Breast epithelium (tissue), 4 donors: ENCODE measurements around the gene CAB39. TPM values are rescaled to one million over a fixed set of nuclear protein-coding genes. Genes with fewer than 3 reads are reported as not detected.
A peak's percentile ranks its signal among the peaks of the same experiment; 100 is the strongest.

Experiments
- DNase-seq, 2 donors: peaks; one replicate each; pipeline ENCODE4 v3.0.0-alpha.2; 2019; ENCODE audit warnings: low spot score in 2 of 2
- H3K27ac ChIP-seq, 2 donors: fragments of 200-600 bp; sonication (generic) in 1 of 2; one replicate each; pipeline ENCODE4 v1.5.1; 2016 to 2019; ENCODE audit warnings: mild to moderate bottlenecking in 1 of 2
- H3K27me3 ChIP-seq, 2 donors: fragments of 200-600 bp; sonication (generic) in 1 of 2; one replicate each; pipeline versions ENCODE4 v1.5.1 to v1.6.0; 2017 to 2019; ENCODE audit warnings: control low read depth in 1 of 2, mild to moderate bottlenecking in 1 of 2
- H3K36me3 ChIP-seq: fragments of 200-600 bp; one replicate; pipeline ENCODE4 v1.5.1; 2019
- H3K4me1 ChIP-seq, 2 donors: fragments of 200-600 bp; sonication (generic); one replicate each; pipeline ENCODE4 v1.5.1; 2016 to 2019; ENCODE audit warnings: control low read depth in 1 of 2
- H3K4me3 ChIP-seq, 3 donors: fragments of 200-600 bp; sonication (generic); 1 replicate in 2 of 3; 2 replicates in 1 of 3; pipeline ENCODE4 v1.5.1; 2016 to 2019; ENCODE audit warnings: mild to moderate bottlenecking in 3 of 3, moderate library complexity in 2 of 3
- H3K9me3 ChIP-seq, 2 donors: fragments of 200-600 bp; sonication (generic) in 1 of 2; one replicate each; pipeline ENCODE4 v1.5.1; 2016 to 2019; ENCODE audit warnings: control low read depth in 1 of 2
- CTCF ChIP-seq, 3 donors: fragments of 450-650 bp; IDR thresholded peaks; one replicate each; pipeline ENCODE4 v1.5.1; 2016 to 2017; ENCODE audit warnings: antibody characterized with exemption in 3 of 3, mild to moderate bottlenecking in 3 of 3, moderate library complexity in 3 of 3
- POLR2A ChIP-seq: fragments of 450-650 bp; IDR thresholded peaks from one replicate; pipeline ENCODE4 v1.6.1; 2016; ENCODE audit warnings: antibody characterized with exemption, mild to moderate bottlenecking, moderate library complexity
- POLR2AphosphoS5 ChIP-seq, 3 donors: sonication (generic); formaldehyde crosslinking; IDR thresholded peaks; one replicate each; pipeline ENCODE4 v1.6.1; 2017; ENCODE audit warnings: antibody characterized with exemption in 3 of 3
- intact Hi-C: fragments of 100-400 bp; cut with DNase I; formaldehyde crosslinking; loops from one replicate; pipeline ENCODE4 v1.15.1; 2023; ENCODE audit warnings: low total_unique reads
- total RNA-seq, 3 donors: library from RNA; depleted of rRNA; stranded (reverse); fragments of >200 nt; gene quantifications; one replicate each; pipeline ENCODE4 v1.1.0, GENCODE V29; 2016

Gene CAB39
- total RNA-seq, 3 donors from 2014 or later, result 79.0 to 85.9 (median 83.4) TPM

GRCh38 chr2:230737791-230738226 is 25.2 kb downstream of the CAB39 start:
- Histone ChIP-seq H3K36me3 (no peaks in the 10 kb centered on the region), H3K27ac (peak overlapping the region; percentile 25 to 45), H3K4me3 (no peak overlapping the region), H3K9me3 (no peaks in the 10 kb centered on the region), H3K4me1 (peaks cover 0 to 3% of the 10 kb centered on the region in 2 donors), H3K27me3 (no peaks in the 10 kb centered on the region)
- intact Hi-C loops, result no loop called here
- TF ChIP-seq POLR2A (no peak), CTCF (IDR thresholded peaks at IDR 0.05) (no peak), POLR2AphosphoS5 (IDR thresholded peaks at IDR 0.05) (no peak)
- DNase-seq, result no peak

- H3K27ac ChIP-seq, result peak overlapping the region; percentile 25 to 45
- no peak overlapping the region for H3K4me3 ChIP-seq
- intact Hi-C loops, result no loop called here
Observed at GRCh38 chr2:230738391-230738811, 25.8 kb downstream of the CAB39 start.

GRCh38 chr2:230738924-230739323 is 26.3 kb downstream of the CAB39 start:
- no peak for DNase-seq
- no peaks in the 10 kb centered on the region for H3K27me3 ChIP-seq
- intact Hi-C loops, result no loop called here
- no peak overlapping the region for H3K4me3 ChIP-seq
- no peaks in the 10 kb centered on the region for H3K36me3 ChIP-seq
- H3K4me1 ChIP-seq, result peaks cover 0 to 3% of the 10 kb centered on the region in 2 donors
- no peak for TF ChIP-seq POLR2AphosphoS5 (IDR thresholded peaks at IDR 0.05)
- no peak for TF ChIP-seq CTCF (IDR thresholded peaks at IDR 0.05)
- TF ChIP-seq POLR2A, result no peak
- no peak overlapping the region for H3K27ac ChIP-seq
- H3K9me3 ChIP-seq, result no peaks in the 10 kb centered on the region

More at GRCh38 chr2:230738391-230738811, 25.8 kb downstream of the CAB39 start:
- no peaks in the 10 kb centered on the region for H3K36me3 ChIP-seq
- no peak for DNase-seq
- H3K27me3 ChIP-seq, result no peaks in the 10 kb centered on the region
- no peak for TF ChIP-seq CTCF (IDR thresholded peaks at IDR 0.05)
- no peak for TF ChIP-seq POLR2AphosphoS5 (IDR thresholded peaks at IDR 0.05)
- TF ChIP-seq POLR2A, result no peak
- peaks cover 0 to 3% of the 10 kb centered on the region in 2 donors for H3K4me1 ChIP-seq
- no peaks in the 10 kb centered on the region for H3K9me3 ChIP-seq

GRCh38 chr2:230739961-230740360 is 27.3 kb downstream of the CAB39 start:
- Histone ChIP-seq H3K4me1 (peaks cover 0 to 3% of the 10 kb centered on the region in 2 donors), H3K9me3 (no peaks in the 10 kb centered on the region), H3K36me3 (no peaks in the 10 kb centered on the region), H3K27me3 (no peaks in the 10 kb centered on the region), H3K4me3 (no peak overlapping the region), H3K27ac (no peak overlapping the region)
- TF ChIP-seq POLR2A, result no peak
- TF ChIP-seq CTCF (IDR thresholded peaks at IDR 0.05), result no peak
- TF ChIP-seq POLR2AphosphoS5 (IDR thresholded peaks at IDR 0.05), result no peak
- no peak for DNase-seq
- intact Hi-C loops, result no loop called here

- no peak for DNase-seq
- intact Hi-C loops, result no loop called here
- H3K4me1 ChIP-seq, result no peaks in the 10 kb centered on the region
- no peak overlapping the region for H3K4me3 ChIP-seq
- H3K27me3 ChIP-seq, result no peaks in the 10 kb centered on the region
- no peak for TF ChIP-seq CTCF (IDR thresholded peaks at IDR 0.05)
- TF ChIP-seq POLR2AphosphoS5 (IDR thresholded peaks at IDR 0.05), result no peak
- TF ChIP-seq POLR2A, result no peak
- no peaks in the 10 kb centered on the region for H3K36me3 ChIP-seq
- H3K9me3 ChIP-seq, result no peaks in the 10 kb centered on the region
- H3K27ac ChIP-seq, result no peak overlapping the region
Observed at GRCh38 chr2:230742781-230743180, 30.1 kb downstream of the CAB39 start.
